Measurements from ENCODE around the gene GOLGA8J. TPM values are rescaled to one million over a fixed set of nuclear protein-coding genes. Genes with fewer than 3 reads are reported as not detected.
"Not testable (repeated sequence)": the region's sequence is repeated elsewhere in the genome, so short reads cannot be mapped to it uniquely, and the experiment has no call there.

Gene GOLGA8J
- polyA plus RNA-seq, 3 donors = 0.08 TPM; not detected in 2

DNA sequence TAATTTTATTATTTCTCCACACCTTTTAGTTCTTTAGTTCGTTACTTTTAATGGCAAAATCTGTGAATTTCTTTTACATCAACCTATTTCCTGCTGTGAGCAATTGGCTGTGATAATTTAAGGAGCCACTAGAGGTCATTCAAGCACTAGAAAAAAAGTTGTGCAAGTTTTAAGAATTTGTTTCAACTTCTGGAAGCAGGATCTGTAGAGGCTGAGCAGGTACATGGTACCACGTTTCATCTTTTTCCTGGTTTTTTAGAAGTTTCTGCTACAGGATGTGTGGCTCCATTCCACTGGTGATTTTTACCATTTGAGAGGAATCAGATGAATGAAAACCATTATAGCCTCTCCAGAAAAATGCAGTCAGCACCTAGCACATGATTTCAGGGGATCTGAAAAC is 47.3 kb downstream of the GOLGA8J start:
- H3K36me3 Mint-ChIP-seq; H3K27ac ChIP-seq (ENCODE audit: low read depth in 1 of 2, low read length in 2 of 2); H3K27me3 ChIP-seq (ENCODE audit: control insufficient read depth in 2 of 2, insufficient read depth in 2 of 2, low read length in 2 of 2); H2AFZ ChIP-seq (ENCODE audit: insufficient read depth, low read depth, low read length, poor library complexity, severe bottlenecking); H3K4me1 Mint-ChIP-seq; H3K9me3 Mint-ChIP-seq; H3K9ac ChIP-seq (ENCODE audit: insufficient read depth, low read length, poor library complexity, severe bottlenecking); H3K27me3 Mint-ChIP-seq (ENCODE audit: low read depth in 3 of 3); H3K36me3 ChIP-seq (replicated peaks in 1 of 2; ENCODE audit: control insufficient read depth in 1 of 2, insufficient read depth in 2 of 2, low read length in 2 of 2); H3K4me3 Mint-ChIP-seq; H4K20me1 ChIP-seq (ENCODE audit: insufficient read depth, low read length); H3K4me3 ChIP-seq (replicated peaks in 1 of 3; ENCODE audit: low read depth in 2 of 3, low read length in 3 of 3); H3K27ac Mint-ChIP-seq; H3K79me2 ChIP-seq (ENCODE audit: insufficient read depth, low read length); DNase-seq; H3K9me3 ChIP-seq (replicated peaks in 1 of 2; ENCODE audit: control insufficient read depth in 1 of 2, insufficient read depth in 1 of 2, low read length in 2 of 2); H3K4me2 ChIP-seq (replicated peaks; ENCODE audit: extremely low read depth, low read length, poor library complexity, severe bottlenecking); intact Hi-C loops (cut with micrococcal nuclease); H3K4me1 ChIP-seq (ENCODE audit: control insufficient read depth in 1 of 2, insufficient read depth in 2 of 2, low read length in 2 of 2): not testable (repeated sequence)
- WGBS (ENCODE audit: insufficient coverage) = no CpG with 5 or more reads among the region's 2 CpGs

DNA sequence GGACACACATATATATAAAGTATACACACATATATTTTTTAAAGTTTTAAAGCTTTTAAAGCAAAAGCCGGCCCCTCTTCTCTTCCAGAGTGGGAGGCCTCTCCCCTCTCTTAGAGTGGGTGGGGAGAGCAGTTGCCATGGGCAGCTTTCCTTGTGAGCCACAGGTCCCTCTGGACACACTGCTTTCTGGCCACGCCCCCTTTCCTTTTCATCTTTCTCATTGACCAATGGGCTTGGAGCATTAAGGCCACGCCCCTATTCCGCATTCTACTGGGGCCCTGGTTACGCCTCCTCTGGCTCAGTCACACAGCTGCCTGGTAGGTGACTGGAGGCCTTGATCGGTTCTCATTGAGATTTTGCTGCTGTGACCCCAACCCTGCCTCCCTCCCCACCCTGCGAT is 52.0 kb downstream of the GOLGA8J start, which contains the start of gene GOLGA8T:
Gene GOLGA8T (plus strand): TSS at position 301 of the 400 bp plus-strand sequence. CDS start 98 bp downstream, at position 399.
- H3K4me1 Mint-ChIP-seq; DNase-seq; H3K4me3 Mint-ChIP-seq; H3K4me3 ChIP-seq (replicated peaks in 1 of 3; ENCODE audit: low read depth in 2 of 3, low read length in 3 of 3); H3K27ac Mint-ChIP-seq; H3K9me3 ChIP-seq (replicated peaks in 1 of 2; ENCODE audit: control insufficient read depth in 1 of 2, insufficient read depth in 1 of 2, low read length in 2 of 2); intact Hi-C loops (cut with micrococcal nuclease); H2AFZ ChIP-seq (ENCODE audit: insufficient read depth, low read depth, low read length, poor library complexity, severe bottlenecking); H3K36me3 Mint-ChIP-seq; H3K4me1 ChIP-seq (ENCODE audit: control insufficient read depth in 1 of 2, insufficient read depth in 2 of 2, low read length in 2 of 2); H3K9me3 Mint-ChIP-seq; H4K20me1 ChIP-seq (ENCODE audit: insufficient read depth, low read length); H3K4me2 ChIP-seq (replicated peaks; ENCODE audit: extremely low read depth, low read length, poor library complexity, severe bottlenecking); H3K36me3 ChIP-seq (replicated peaks in 1 of 2; ENCODE audit: control insufficient read depth in 1 of 2, insufficient read depth in 2 of 2, low read length in 2 of 2); H3K9ac ChIP-seq (ENCODE audit: insufficient read depth, low read length, poor library complexity, severe bottlenecking); H3K27me3 ChIP-seq (ENCODE audit: control insufficient read depth in 2 of 2, insufficient read depth in 2 of 2, low read length in 2 of 2); H3K27me3 Mint-ChIP-seq (ENCODE audit: low read depth in 3 of 3); H3K79me2 ChIP-seq (ENCODE audit: insufficient read depth, low read length); H3K27ac ChIP-seq (ENCODE audit: low read depth in 1 of 2, low read length in 2 of 2): not testable (repeated sequence)
- no CpG with 5 or more reads among the region's 7 CpGs for WGBS (ENCODE audit: insufficient coverage)

Small RNAs within 50 kb of the gene (small RNA-seq; reads per million reads assigned to genes)
- gene RF00096 (ENCODE audit: insufficient read length, low read depth) (3.1 reads per million, percentile 24 among the genes with 10 or more reads in this experiment), gene RN7SL673P (ENCODE audit: insufficient read length, low read depth) (not detected)

Other genes with a start within 250 kb of the GOLGA8J start
- under 1 TPM in 1 of 3 donors, not detected in 2; 0.27 TPM for gene GOLGA8T, start 52.1 kb downstream of the GOLGA8J start, polyA plus RNA-seq

Measured in CD14-positive monocyte (primary cell).